ENCODE measurements around the gene RHBDF2. TPM values are rescaled to one million over a fixed set of nuclear protein-coding genes. Genes with fewer than 3 reads are reported as not detected.
A peak's percentile ranks its signal among the peaks of the same experiment; 100 is the strongest.
"Not testable (repeated sequence)": the region's sequence is repeated elsewhere in the genome, so short reads cannot be mapped to it uniquely, and the experiment has no call there.

Gene RHBDF2
- total and polyA plus RNA-seq, 8 donors: 4.6 to 175 (median 21.0) TPM

GRCh38 chr17:76512366-76513305, 11.4 kb upstream of the RHBDF2 start:
- Histone ChIP-seq H3K36me3 (no peaks in the 10 kb centered on the region), H3K4me1 (peaks cover 0 to 28% (median 9%) of the 10 kb centered on the region in 4 donors), H3K27ac (no peak overlapping the region), H3K4me3 (no peak overlapping the region), H3K27me3 (peaks cover 0 to 2% (median 0%) of the 10 kb centered on the region in 3 donors), H3K9me3 (no peaks in the 10 kb centered on the region)
- intact Hi-C loops (cut with DNase I; ENCODE audit: low total_unique reads): no loop called here
- TF ChIP-seq CTCF (IDR thresholded peaks at IDR 0.05): no peak
- no peak for TF ChIP-seq POLR2A (IDR thresholded peaks at IDR 0.05)
- no peak for TF ChIP-seq POLR2AphosphoS5 (IDR thresholded peaks at IDR 0.05)
- TF ChIP-seq EP300 (IDR thresholded peaks at IDR 0.05): no peak
- WGBS, 5 donors: 78 to 91% (median 85%) methylated on average over 17 to 22 of the region's 22 CpGs
- no peak for DNase-seq

GRCh38 chr17:76511668-76512365, 10.6 kb upstream of the RHBDF2 start:
- H3K4me1 ChIP-seq: peaks cover 0 to 28% (median 9%) of the 10 kb centered on the region in 4 donors
- H3K36me3 ChIP-seq: no peaks in the 10 kb centered on the region
- intact Hi-C loops (cut with DNase I; ENCODE audit: low total_unique reads): no loop called here
- no peak for DNase-seq
- no peaks in the 10 kb centered on the region for H3K9me3 ChIP-seq
- TF ChIP-seq EP300 (IDR thresholded peaks at IDR 0.05) (no peak), POLR2AphosphoS5 (IDR thresholded peaks at IDR 0.05) (no peak), CTCF (IDR thresholded peaks at IDR 0.05) (no peak), POLR2A (IDR thresholded peaks at IDR 0.05) (no peak)
- no peak overlapping the region for H3K27ac ChIP-seq
- no peak overlapping the region for H3K4me3 ChIP-seq
- H3K27me3 ChIP-seq: peaks cover 0 to 10% (median 0%) of the 10 kb centered on the region in 3 donors
- 76 to 85% (median 84%) methylated on average over 11 to 13 of the region's 13 CpGs for WGBS, 5 donors

GRCh38 chr17:76510831-76511244, 9.6 kb upstream of the RHBDF2 start:
- WGBS, 5 donors: 16 to 33% (median 19%) methylated on average over 9 of the region's 9 CpGs
- Histone ChIP-seq H3K4me1 (peaks cover 0 to 35% (median 4%) of the 10 kb centered on the region in 4 donors), H3K9me3 (no peaks in the 10 kb centered on the region), H3K27me3 (peaks cover 0 to 14% (median 0%) of the 10 kb centered on the region in 3 donors), H3K4me3 (no peak overlapping the region), H3K27ac (no peak overlapping the region), H3K36me3 (no peaks in the 10 kb centered on the region)
- peak in 1 of 2 donors; percentile 34 for DNase-seq
- intact Hi-C loops (cut with DNase I; ENCODE audit: low total_unique reads): no loop called here
- no peak for TF ChIP-seq EP300 (IDR thresholded peaks at IDR 0.05)
- TF ChIP-seq POLR2A (IDR thresholded peaks at IDR 0.05): no peak
- no peak for TF ChIP-seq POLR2AphosphoS5 (IDR thresholded peaks at IDR 0.05)
- TF ChIP-seq CTCF (IDR thresholded peaks at IDR 0.05): no peak

GRCh38 chr17:76508472-76509063, 7.3 kb upstream of the RHBDF2 start:
- DNase-seq; H3K4me3 ChIP-seq; intact Hi-C loops (cut with DNase I; ENCODE audit: low total_unique reads); H3K9me3 ChIP-seq; H3K27ac ChIP-seq; H3K36me3 ChIP-seq: not testable (repeated sequence)
- peaks cover 0 to 14% (median 0%) of the 10 kb centered on the region in 3 donors for H3K27me3 ChIP-seq
- WGBS, 5 donors: 68 to 77% (median 74%) methylated on average over 14 of the region's 14 CpGs
- H3K4me1 ChIP-seq: peaks cover 0 to 26% (median 3%) of the 10 kb centered on the region in 4 donors

All from stomach (tissue), 9 donors.